Activated CD8-positive, alpha-beta memory T cell treated with anti-CD3 and anti-CD28 coated beads, Interleukin-2, amount 10 ng/mL, durations not matched to agents 7 days and 5 days (primary cell): Measurements from ENCODE around the gene TTC32. TPM values are rescaled to one million over a fixed set of nuclear protein-coding genes. Genes with fewer than 3 reads are reported as not detected.
"Not testable (repeated sequence)": the region's sequence is repeated elsewhere in the genome, so short reads cannot be mapped to it uniquely, and the experiment has no call there.

Experiments
- ATAC-seq: fragments of 150-1000 bp; cut with Tn5 transposase; one replicate; pipeline ENCODE4 v1.10.0; 2021; ENCODE audit warnings: moderate library complexity
- CTCF ChIA-PET: fragments of 350-600 bp; sonication (Branson Sonifier 250); formaldehyde crosslinking; loops from one replicate; lab custom pipeline; 2021; ENCODE audit warnings: antibody characterized with exemption; lab: Charles Lee
- DNase-seq: peaks from one replicate; pipeline ENCODE4 v3.0.0-alpha.2; 2020
- H3K27ac Mint-ChIP-seq: one replicate; pipeline ENCODE4 v1.8.0; 2021; ENCODE audit warnings: mild to moderate bottlenecking, mixed read lengths
- H3K27me3 Mint-ChIP-seq: one replicate; pipeline ENCODE4 v1.8.0; 2021; ENCODE audit warnings: mixed read lengths
- H3K36me3 Mint-ChIP-seq: one replicate; pipeline ENCODE4 v1.8.0; 2021; ENCODE audit warnings: mild to moderate bottlenecking, mixed read lengths
- H3K4me1 Mint-ChIP-seq: one replicate; pipeline ENCODE4 v1.8.0; 2021; ENCODE audit warnings: mixed read lengths
- H3K4me3 Mint-ChIP-seq: one replicate; pipeline ENCODE4 v1.8.0; 2021; ENCODE audit warnings: mild to moderate bottlenecking, moderate library complexity, mixed read lengths
- H3K9me3 Mint-ChIP-seq: one replicate; pipeline ENCODE4 v1.8.0; 2022; ENCODE audit warnings: low read depth, mixed read lengths
- total RNA-seq, 2 experiments: library from RNA; stranded (reverse); gene quantifications; one replicate each; pipeline ENCODE4 v1.2.3, GENCODE V29; 2021

Gene TTC32
- total RNA-seq, 2 experiments from 2014 or later, result 24.5 to 37.2 TPM

DNA sequence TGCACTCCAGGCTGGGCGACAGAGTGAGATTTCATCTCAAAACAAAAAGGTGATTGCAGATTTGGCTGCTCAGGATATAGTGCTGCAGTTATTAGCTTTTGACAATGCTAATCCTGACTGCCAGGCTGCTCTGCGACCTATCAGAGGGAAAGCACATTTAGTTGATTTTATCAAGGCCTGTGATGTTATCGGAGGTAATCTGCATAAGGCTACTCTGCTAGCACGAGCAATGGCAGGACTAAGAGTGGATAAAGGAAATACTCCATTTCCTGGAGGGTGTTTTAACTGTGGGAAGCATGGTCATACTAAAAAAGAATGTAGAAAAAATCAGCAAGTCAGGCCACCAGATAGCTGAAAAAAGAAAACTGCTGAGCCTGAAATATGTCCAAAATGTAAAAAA lies 22.7 kb upstream of the TTC32 start:
- H3K4me3 Mint-ChIP-seq, ATAC-seq, H3K27ac Mint-ChIP-seq, H3K27me3 Mint-ChIP-seq, DNase-seq, CTCF ChIA-PET, H3K4me1 Mint-ChIP-seq: not testable (repeated sequence)
- H3K9me3 Mint-ChIP-seq, result peaks cover 20% of the 10 kb centered on the region
- H3K36me3 Mint-ChIP-seq, result peaks cover 47% of the 10 kb centered on the region

- H3K4me1 Mint-ChIP-seq, result not testable (repeated sequence)
- H3K9me3 Mint-ChIP-seq, result peaks cover 15% of the 10 kb centered on the region
Measured at GRCh38 chr2:19922188-19922587, 20.4 kb upstream of the TTC32 start.

GRCh38 chr2:19916385-19916950 lies 14.7 kb upstream of the TTC32 start:
- ATAC-seq, result no peak
- Mint-ChIP-seq H3K36me3 (peaks cover 17% of the 10 kb centered on the region), H3K4me1 (peaks cover 3% of the 10 kb centered on the region), H3K4me3 (no peak overlapping the region), H3K9me3 (peaks cover 3% of the 10 kb centered on the region), H3K27ac (no peak overlapping the region), H3K27me3 (no peaks in the 10 kb centered on the region)
- DNase-seq, result no peak
- CTCF ChIA-PET, result interaction anchor here (1.0 kb wide), 1 partner anchor 10 kb away, joined by 3 read pairs; no protein-coding TSS in a partner anchor

More at GRCh38 chr2:19922188-19922587, 20.4 kb upstream of the TTC32 start:
- H3K4me3 Mint-ChIP-seq, CTCF ChIA-PET, H3K27me3 Mint-ChIP-seq, H3K27ac Mint-ChIP-seq, ATAC-seq, DNase-seq: not testable (repeated sequence)
- H3K36me3 Mint-ChIP-seq, result peaks cover 37% of the 10 kb centered on the region

GRCh38 chr2:19914266-19914975 lies 12.6 kb upstream of the TTC32 start:
- Mint-ChIP-seq H3K27me3 (no peaks in the 10 kb centered on the region), H3K36me3 (peaks cover 10% of the 10 kb centered on the region), H3K9me3 (peaks cover under 1% of the 10 kb centered on the region), H3K4me1 (peaks cover 3% of the 10 kb centered on the region), H3K4me3 (no peak overlapping the region), H3K27ac (no peak overlapping the region)
- ATAC-seq (no peak), DNase-seq (no peak)
- CTCF ChIA-PET, result no interaction called here

DNA sequence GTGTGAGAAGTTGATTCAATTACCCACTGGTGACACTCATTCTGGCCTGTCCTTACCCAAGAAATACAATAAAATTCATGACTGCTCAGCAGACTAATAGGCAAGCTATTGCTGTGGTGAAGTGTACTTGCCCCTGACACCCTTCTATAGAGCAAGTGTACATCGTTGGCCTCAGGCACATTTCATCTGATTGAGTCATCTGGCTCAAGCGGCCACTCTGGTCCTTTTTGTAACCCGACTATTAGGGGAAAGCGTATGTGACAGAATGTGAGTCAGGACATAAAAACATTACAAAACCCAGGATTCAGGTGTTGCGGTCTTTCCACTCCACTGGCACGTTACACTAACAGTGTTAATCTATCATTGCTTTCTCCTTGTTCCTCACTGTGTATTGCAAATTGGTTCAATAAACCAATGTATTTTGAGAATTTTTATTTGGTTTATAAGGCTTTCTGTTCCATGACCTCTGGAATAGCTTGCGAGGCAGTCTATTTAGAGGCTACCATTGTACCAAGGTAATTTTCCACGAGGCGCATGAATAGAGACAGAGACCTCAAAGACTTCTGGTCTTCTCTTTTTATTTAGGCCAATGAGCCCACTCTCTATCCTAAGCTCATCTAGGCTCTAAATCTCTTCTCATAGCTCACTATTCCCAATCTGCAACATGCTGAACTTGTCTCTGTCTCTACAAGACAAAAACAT lies 10.2 kb upstream of the TTC32 start:
- CTCF ChIA-PET, result no interaction called here
- no peaks in the 10 kb centered on the region for H3K9me3 Mint-ChIP-seq
- DNase-seq (no peak), ATAC-seq (no peak)
- peaks cover 8% of the 10 kb centered on the region for H3K27me3 Mint-ChIP-seq
- peaks cover 3% of the 10 kb centered on the region for H3K4me1 Mint-ChIP-seq
- H3K4me3 Mint-ChIP-seq, result no peak overlapping the region
- H3K27ac Mint-ChIP-seq, result no peak overlapping the region
- H3K36me3 Mint-ChIP-seq, result peaks cover 6% of the 10 kb centered on the region

DNA sequence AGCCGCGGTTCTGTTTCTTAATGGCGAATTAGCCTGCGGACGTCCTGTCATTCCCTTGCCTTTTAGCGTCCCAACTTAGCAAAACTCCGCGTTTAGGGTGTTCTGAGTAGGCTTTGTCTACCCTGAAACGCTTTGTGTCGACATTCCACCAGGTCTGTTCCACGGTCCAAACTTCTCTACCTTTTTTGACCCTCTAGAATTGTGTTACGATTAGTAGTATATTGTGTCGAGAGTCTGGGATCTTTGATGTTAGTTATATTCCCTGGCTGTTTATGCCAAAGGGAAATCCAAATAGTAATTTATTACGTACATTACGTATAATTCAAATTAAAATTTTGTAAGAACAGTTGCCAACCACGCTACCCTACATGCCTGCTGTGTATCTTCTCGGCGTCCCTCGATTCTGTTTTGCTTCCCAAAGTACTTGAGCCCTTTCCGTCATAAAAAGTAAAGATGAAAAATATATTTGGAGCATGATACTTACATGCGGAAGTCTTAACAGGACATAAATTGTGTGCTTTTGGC lies 495 bp upstream of the TTC32 start:
- H3K36me3 Mint-ChIP-seq, result peaks cover 25% of the 10 kb centered on the region
- peaks cover 7% of the 10 kb centered on the region for H3K9me3 Mint-ChIP-seq
- peaks cover 48% of the 10 kb centered on the region for H3K4me1 Mint-ChIP-seq
- CTCF ChIA-PET, result interaction anchor here (0.6 kb wide), 1 partner anchor 83 kb away, joined by 3 read pairs; no protein-coding TSS in a partner anchor
- peak overlapping the region; percentile 85 for H3K4me3 Mint-ChIP-seq
- ATAC-seq (no peak), DNase-seq (no peak)
- peak overlapping the region; percentile 95 for H3K27ac Mint-ChIP-seq
- peaks cover 13% of the 10 kb centered on the region for H3K27me3 Mint-ChIP-seq

- Mint-ChIP-seq H3K27me3 (peaks cover 9% of the 10 kb centered on the region), H3K36me3 (peaks cover 28% of the 10 kb centered on the region), H3K4me3 (peak overlapping the region; percentile 85), H3K9me3 (peaks cover 7% of the 10 kb centered on the region), H3K4me1 (peaks cover 46% of the 10 kb centered on the region), H3K27ac (peak overlapping the region; percentile 95)
- CTCF ChIA-PET, result interaction anchor here (1.0 to 1.7 kb wide), 3 partner anchors 9 to 150 kb away, joined by 3 to 5 read pairs (median 3); partner anchors contain the start of gene LAPTM4A
- ATAC-seq (peak; percentile 6), DNase-seq (no peak)
Measured at GRCh38 chr2:19900931-19901441, 797 bp downstream of the TTC32 start.

- peak; percentile 7 for ATAC-seq
- CTCF ChIA-PET, result interaction anchor here (1.5 to 1.7 kb wide), 2 partner anchors 9 to 151 kb away, joined by 3 to 5 read pairs; partner anchors contain the start of gene LAPTM4A
- peaks cover 48% of the 10 kb centered on the region for H3K4me1 Mint-ChIP-seq
- H3K36me3 Mint-ChIP-seq, result peaks cover 27% of the 10 kb centered on the region
- H3K27me3 Mint-ChIP-seq, result peaks cover 4% of the 10 kb centered on the region
- H3K4me3 Mint-ChIP-seq, result peak overlapping the region; percentile 85
- peak; percentile 57 for DNase-seq
- peak overlapping the region; percentile 95 for H3K27ac Mint-ChIP-seq
- peaks cover 7% of the 10 kb centered on the region for H3K9me3 Mint-ChIP-seq
Measured at GRCh38 chr2:19899985-19900930, 1.5 kb downstream of the TTC32 start.

- Mint-ChIP-seq H3K27me3 (no peaks in the 10 kb centered on the region), H3K36me3 (peaks cover 23% of the 10 kb centered on the region), H3K27ac (no peak overlapping the region), H3K9me3 (peaks cover 2% of the 10 kb centered on the region), H3K4me3 (peak overlapping the region; percentile 43), H3K4me1 (peaks cover 57% of the 10 kb centered on the region)
- ATAC-seq (no peak), DNase-seq (no peak)
- CTCF ChIA-PET, result no interaction called here
Measured at GRCh38 chr2:19898592-19899329, 3.0 kb downstream of the TTC32 start.

- peaks cover 23% of the 10 kb centered on the region for H3K36me3 Mint-ChIP-seq
- H3K9me3 Mint-ChIP-seq, result no peaks in the 10 kb centered on the region
- CTCF ChIA-PET, result interaction anchor here (1.1 to 1.2 kb wide), 2 partner anchors 12 to 58 kb away, joined by 3 read pairs; no protein-coding TSS in a partner anchor
- H3K4me3 Mint-ChIP-seq, result peak overlapping the region; percentile 27
- H3K27ac Mint-ChIP-seq, result peak overlapping the region; percentile 43
- ATAC-seq (no peak), DNase-seq (no peak)
- peaks cover 53% of the 10 kb centered on the region for H3K4me1 Mint-ChIP-seq
- no peaks in the 10 kb centered on the region for H3K27me3 Mint-ChIP-seq
Measured at GRCh38 chr2:19897623-19898245, 4.0 kb downstream of the TTC32 start.

GRCh38 chr2:19895535-19895934 lies 6.2 kb downstream of the TTC32 start:
- peak overlapping the region; percentile 38 for H3K4me3 Mint-ChIP-seq
- no peaks in the 10 kb centered on the region for H3K27me3 Mint-ChIP-seq
- H3K36me3 Mint-ChIP-seq, result peaks cover 30% of the 10 kb centered on the region
- peaks cover 60% of the 10 kb centered on the region for H3K4me1 Mint-ChIP-seq
- DNase-seq (no peak), ATAC-seq (peak; percentile 24)
- peak overlapping the region; percentile 15 for H3K27ac Mint-ChIP-seq
- CTCF ChIA-PET, result interaction anchor here (1.4 kb wide), 1 partner anchor 32 kb away, joined by 4 read pairs; no protein-coding TSS in a partner anchor
- H3K9me3 Mint-ChIP-seq, result no peaks in the 10 kb centered on the region
